ENCODE measurements around the gene STK24.

Gene STK24

GRCh38 chr13:98549728-98550317 lies 27.1 kb downstream of the STK24 start:
- Histone ChIP-seq H3K27ac (ENCODE audit: low read depth, low read length) (no peak overlapping the region), H3K4me3 (ENCODE audit: insufficient read depth, low read length, poor library complexity, severe bottlenecking) (no peak overlapping the region), H3F3A (ENCODE audit: insufficient read depth) (no peaks in the 10 kb centered on the region), H3K9me3 (ENCODE audit: insufficient read depth, low read length) (no peaks in the 10 kb centered on the region), H3K36me3 (ENCODE audit: low read length) (no peaks in the 10 kb centered on the region), H4K20me1 (ENCODE audit: low read depth, low read length) (peaks cover 3% of the 10 kb centered on the region; the same call in 1 of the 2 replicates), H3K9ac (ENCODE audit: low read length) (no peak overlapping the region), H3K9me2 (replicated peaks; ENCODE audit: insufficient read depth, low read length) (no peaks in the 10 kb centered on the region), H3K79me2 (ENCODE audit: insufficient read depth, low read length) (peaks cover 46% of the 10 kb centered on the region), H2AFZ (ENCODE audit: low read depth, low read length, severe bottlenecking) (no peak overlapping the region), H3K4me2 (ENCODE audit: low read depth, low read length, poor library complexity, severe bottlenecking) (no peak overlapping the region), H3K27me3 (ENCODE audit: low read length) (no peaks in the 10 kb centered on the region)
- TF ChIP-seq CTCF (IDR thresholded peaks at IDR 0.05; ENCODE audit: insufficient read depth, low read length, poor library complexity, severe bottlenecking) (no peak), EZH2phosphoT487 (conservative IDR thresholded peaks at IDR 0.05; ENCODE audit: low read length) (no peak)

GRCh38 chr13:98549006-98549727 lies 27.7 kb downstream of the STK24 start:
- Histone ChIP-seq H3K9me3 (ENCODE audit: insufficient read depth, low read length) (no peaks in the 10 kb centered on the region), H3K27me3 (ENCODE audit: low read length) (no peaks in the 10 kb centered on the region), H4K20me1 (ENCODE audit: low read depth, low read length) (no peaks in the 10 kb centered on the region), H3K4me3 (ENCODE audit: insufficient read depth, low read length, poor library complexity, severe bottlenecking) (no peak overlapping the region), H3K4me2 (ENCODE audit: low read depth, low read length, poor library complexity, severe bottlenecking) (no peak overlapping the region), H3K9me2 (replicated peaks; ENCODE audit: insufficient read depth, low read length) (no peaks in the 10 kb centered on the region), H3K9ac (ENCODE audit: low read length) (no peak overlapping the region), H3K36me3 (ENCODE audit: low read length) (no peaks in the 10 kb centered on the region), H2AFZ (ENCODE audit: low read depth, low read length, severe bottlenecking) (no peak overlapping the region), H3K27ac (ENCODE audit: low read depth, low read length) (no peak overlapping the region), H3K79me2 (ENCODE audit: insufficient read depth, low read length) (peaks cover 48% of the 10 kb centered on the region), H3F3A (ENCODE audit: insufficient read depth) (no peaks in the 10 kb centered on the region)
- TF ChIP-seq EZH2phosphoT487 (conservative IDR thresholded peaks at IDR 0.05; ENCODE audit: low read length) (no peak), CTCF (IDR thresholded peaks at IDR 0.05; ENCODE audit: insufficient read depth, low read length, poor library complexity, severe bottlenecking) (no peak)

- Histone ChIP-seq H3K4me2 (ENCODE audit: low read depth, low read length, poor library complexity, severe bottlenecking) (no peak overlapping the region), H3K79me2 (ENCODE audit: insufficient read depth, low read length) (peaks cover 48% of the 10 kb centered on the region), H3K36me3 (ENCODE audit: low read length) (no peaks in the 10 kb centered on the region), H3K9me3 (ENCODE audit: insufficient read depth, low read length) (no peaks in the 10 kb centered on the region), H2AFZ (ENCODE audit: low read depth, low read length, severe bottlenecking) (no peak overlapping the region), H3K27ac (ENCODE audit: low read depth, low read length) (no peak overlapping the region), H3K9ac (ENCODE audit: low read length) (no peak overlapping the region), H3K4me3 (ENCODE audit: insufficient read depth, low read length, poor library complexity, severe bottlenecking) (no peak overlapping the region), H4K20me1 (ENCODE audit: low read depth, low read length) (no peaks in the 10 kb centered on the region), H3K27me3 (ENCODE audit: low read length) (no peaks in the 10 kb centered on the region), H3K9me2 (replicated peaks; ENCODE audit: insufficient read depth, low read length) (no peaks in the 10 kb centered on the region), H3F3A (ENCODE audit: insufficient read depth) (no peaks in the 10 kb centered on the region)
- TF ChIP-seq CTCF (IDR thresholded peaks at IDR 0.05; ENCODE audit: insufficient read depth, low read length, poor library complexity, severe bottlenecking) (no peak), EZH2phosphoT487 (conservative IDR thresholded peaks at IDR 0.05; ENCODE audit: low read length) (no peak)
Observed at GRCh38 chr13:98548230-98548629, 28.7 kb downstream of the STK24 start.

All from SU-DHL-6 (cell line).